Erythroblast (primary cell): ENCODE results near the gene NIP7.
A peak's percentile ranks its signal among the peaks of the same experiment; 100 is the strongest.
"Not testable (repeated sequence)": the region's sequence is repeated elsewhere in the genome, so short reads cannot be mapped to it uniquely, and the experiment has no call there.

ENCODE experiments used
- DNase-seq, 2 experiments: peaks; one replicate each; lab custom pipeline; 2025; lab: John Stamatoyannopoulos, UW
- GATA1 ChIP-seq: IDR thresholded peaks from 2 replicates; pipeline ENCODE4 v1.6.1; 2011; ENCODE audit warnings: low read depth, mild to moderate bottlenecking, control low read depth, low read length, moderate library complexity
- POLR2A ChIP-seq: IDR thresholded peaks from 2 replicates; pipeline ENCODE4 v1.6.1; 2011; ENCODE audit warnings: mild to moderate bottlenecking, low read length

The NIP7 gene

DNA sequence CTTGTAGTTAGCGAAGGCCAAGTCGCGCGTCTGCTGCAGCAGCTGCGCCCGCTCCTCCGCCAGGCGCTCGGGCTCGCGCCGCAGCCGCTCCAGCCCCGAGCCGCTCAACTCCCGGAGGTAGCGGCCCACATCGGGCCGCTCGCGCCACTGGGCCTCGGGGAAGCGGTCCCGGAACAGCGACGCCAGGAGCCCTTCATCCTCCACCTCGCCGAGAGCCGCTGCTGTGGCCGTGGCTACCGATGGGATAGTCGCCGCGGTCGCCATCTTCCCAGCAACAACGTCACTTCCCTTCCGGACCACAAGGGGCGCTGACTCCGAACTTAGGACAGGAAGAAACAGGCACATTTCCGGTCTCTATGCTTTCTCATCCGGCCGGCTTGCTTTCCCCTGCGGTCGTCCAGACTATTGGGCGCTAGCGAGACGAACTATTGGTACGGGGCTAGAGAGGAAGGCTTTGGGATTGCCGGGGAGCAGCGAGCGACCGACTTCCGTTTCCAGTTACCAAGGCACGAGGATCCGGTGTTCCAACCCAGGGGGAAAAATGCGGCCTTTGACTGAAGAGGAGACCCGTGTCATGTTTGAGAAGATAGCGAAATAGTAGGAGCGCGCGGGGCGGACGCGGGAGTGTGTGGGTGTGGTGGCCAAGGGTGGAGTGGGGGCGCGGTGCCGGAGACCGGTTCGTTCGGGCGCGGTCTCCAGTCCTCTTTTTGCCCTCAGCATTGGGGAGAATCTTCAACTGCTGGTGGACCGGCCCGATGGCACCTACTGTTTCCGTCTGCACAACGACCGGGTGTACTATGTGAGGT is at the start of gene NIP7, which contains the start of gene COG8:
NIP7 (plus strand) TSS at position 484 of the 806 bp plus-strand sequence; CDS start at position 542, 58 bp downstream.
COG8 (minus strand) TSS at position 276 of the 806 bp plus-strand sequence; CDS start at position 264, 12 bp downstream.
- TF ChIP-seq POLR2A, result peak; percentile 95
- no peak for TF ChIP-seq GATA1
- DNase-seq, result peak; percentile 97 to 98

DNA sequence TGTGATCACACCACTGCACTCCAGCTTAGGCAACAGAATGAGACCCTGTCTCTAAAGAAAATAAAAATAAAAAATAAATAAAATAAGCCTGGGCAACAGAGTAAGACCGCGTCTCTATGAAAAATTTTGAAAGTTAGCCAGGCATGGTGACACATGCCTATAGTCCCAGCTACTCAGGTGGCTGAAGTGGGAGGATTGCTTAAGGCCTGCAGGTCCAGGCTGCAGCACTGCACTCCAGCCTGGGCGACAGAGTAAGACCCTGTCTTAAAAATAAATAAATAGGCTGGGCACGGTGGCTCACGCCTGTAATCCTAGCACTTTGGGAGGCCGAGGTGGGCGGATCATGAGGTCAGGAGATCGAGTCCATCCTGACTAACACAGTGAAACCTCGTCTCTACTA is 47.9 kb upstream of the NIP7 start:
- DNase-seq, result not testable (repeated sequence)

DNA sequence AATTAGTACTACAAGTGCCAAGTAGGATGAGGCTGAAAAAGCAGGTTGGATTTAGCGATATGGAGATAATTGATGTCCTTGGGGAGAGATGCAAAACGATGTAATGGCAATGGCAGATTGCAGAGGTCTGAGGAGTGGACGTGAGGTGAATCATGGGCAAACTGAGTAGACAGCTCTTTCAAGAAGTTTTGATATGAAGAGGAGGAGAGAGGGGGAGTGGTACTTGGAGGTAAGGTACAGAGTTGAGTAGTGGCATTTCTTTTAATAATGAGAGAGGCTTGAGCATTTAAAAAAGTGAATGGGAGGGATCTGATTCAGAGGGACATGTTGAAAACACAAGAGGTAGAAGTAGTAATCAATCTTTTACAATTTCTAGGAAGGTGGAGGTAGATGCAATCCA is 46.2 kb upstream of the NIP7 start:
- no peak for DNase-seq
- no peak for TF ChIP-seq POLR2A
- no peak for TF ChIP-seq GATA1

DNA sequence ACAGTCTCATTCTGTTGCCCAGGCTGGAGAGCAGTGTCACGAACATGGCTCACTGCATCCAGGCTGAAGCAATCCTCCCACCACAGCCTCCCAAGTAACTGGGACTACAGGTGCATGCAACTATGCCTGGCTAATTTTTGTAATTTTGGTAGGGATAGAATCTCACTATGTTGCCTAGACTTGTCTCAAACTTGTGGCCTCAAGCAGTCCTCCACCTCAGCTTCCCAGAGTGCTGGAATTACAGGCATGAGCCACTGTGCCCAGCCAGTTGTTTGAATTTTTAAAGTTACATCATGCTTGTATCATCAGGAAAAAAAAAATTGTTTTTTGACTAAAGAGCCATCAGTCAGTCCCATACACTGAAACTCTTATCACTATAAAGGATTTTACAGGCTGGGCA is 45.5 kb upstream of the NIP7 start:
- DNase-seq, result no peak
- TF ChIP-seq GATA1 (no peak), POLR2A (no peak)

DNA sequence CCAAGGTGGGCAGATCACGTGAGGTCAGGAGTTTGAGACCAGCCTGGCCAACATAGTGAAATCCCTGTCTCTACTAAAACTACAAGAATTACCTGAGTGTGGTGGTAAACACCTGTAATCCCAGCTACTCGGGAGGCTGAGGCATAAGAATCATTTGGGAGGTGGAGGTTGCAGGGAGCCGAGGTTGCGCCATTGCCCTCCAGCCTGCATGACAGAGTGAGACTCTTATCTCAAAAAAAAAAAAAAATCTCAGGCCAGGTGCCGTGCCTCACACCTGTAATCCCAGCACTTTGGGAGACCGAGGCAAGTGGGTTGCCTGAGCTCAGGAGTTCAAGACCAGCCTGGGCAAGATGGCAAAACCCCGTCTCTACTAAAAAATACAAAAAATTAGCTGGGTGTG is 42.8 kb upstream of the NIP7 start:
- not testable (repeated sequence) for DNase-seq

DNA sequence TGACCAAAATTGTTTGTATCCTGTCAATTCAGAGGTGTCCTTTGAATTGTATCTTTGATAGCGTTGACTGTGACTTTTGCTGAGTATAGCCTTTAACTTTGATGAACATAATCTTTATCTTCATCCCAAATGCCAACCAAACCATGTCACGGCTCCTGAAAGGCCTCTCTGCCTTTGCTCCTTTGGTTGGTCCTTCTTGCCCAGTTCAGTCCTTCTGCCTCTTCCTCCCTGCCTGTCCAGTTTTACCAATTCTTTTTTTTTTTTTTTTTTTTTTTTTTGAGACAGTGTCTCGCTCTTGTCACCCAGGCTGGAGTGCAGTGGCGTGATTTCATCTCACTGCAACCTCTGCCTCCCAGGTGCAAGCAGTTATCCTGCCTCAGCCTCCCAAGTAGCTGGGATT is 41.3 kb upstream of the NIP7 start:
- TF ChIP-seq POLR2A, result no peak
- TF ChIP-seq GATA1, result no peak
- DNase-seq, result no peak

DNA sequence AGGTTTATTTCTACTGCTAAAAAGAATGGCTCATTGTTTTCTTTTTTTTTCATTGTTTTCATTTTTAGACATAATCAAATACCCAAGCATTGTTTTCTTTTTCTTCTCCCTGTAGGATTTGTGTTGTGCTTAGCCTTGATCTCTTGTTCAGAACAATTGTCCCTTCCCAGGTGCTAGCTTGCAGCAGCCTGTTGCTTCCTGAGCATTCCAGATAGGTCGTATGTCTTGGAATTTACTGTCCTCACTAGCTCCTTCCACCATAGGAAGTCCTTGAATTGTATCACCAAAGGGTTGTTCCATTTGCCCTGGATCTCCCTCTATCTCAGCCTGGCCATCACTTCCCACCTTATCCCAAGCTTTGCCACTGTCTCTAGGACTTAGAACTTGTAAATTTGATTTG is 38.4 kb upstream of the NIP7 start:
- DNase-seq, result no peak
- TF ChIP-seq GATA1 (no peak), POLR2A (no peak)

DNA sequence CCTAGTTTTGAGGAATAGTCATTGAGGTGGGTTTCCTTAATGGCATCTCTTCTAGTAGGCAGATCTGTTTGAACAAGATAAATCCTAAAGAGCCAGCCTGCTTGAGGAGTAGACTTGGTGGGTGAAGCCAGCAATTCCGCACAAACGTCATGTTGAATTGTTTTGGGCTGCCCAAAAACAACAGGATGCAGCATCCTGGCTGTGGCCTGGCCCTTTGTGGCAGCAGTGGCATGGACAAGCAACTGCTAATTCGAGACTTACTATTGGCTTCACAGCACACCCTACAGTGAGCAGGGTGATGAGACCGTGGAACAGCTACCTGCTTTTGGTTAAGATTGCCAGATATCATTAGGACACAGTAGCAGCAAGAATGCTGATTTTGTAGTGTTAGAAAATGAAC is 37.7 kb upstream of the NIP7 start:
- TF ChIP-seq POLR2A (no peak), GATA1 (no peak)
- DNase-seq, result no peak

DNA sequence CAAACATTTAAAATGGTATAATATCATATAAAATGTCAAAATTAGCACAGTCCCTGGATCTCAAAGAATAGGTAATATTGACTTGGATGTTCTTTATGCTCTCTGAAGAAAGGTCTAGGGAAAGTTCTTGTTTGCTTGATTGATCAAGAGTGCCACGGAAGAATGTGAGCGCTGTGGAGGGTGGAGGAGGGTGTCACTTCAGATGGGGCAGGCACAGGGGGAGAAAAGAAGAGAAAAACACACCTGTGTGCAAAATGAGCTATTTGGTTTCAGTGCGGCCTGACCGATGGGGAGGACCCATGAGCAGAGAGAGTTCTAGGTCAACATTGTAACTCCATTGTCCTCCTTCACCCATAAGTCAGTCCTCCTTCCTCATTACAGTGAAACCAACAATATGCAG is 37.3 kb upstream of the NIP7 start:
- no peak for DNase-seq
- no peak for TF ChIP-seq GATA1
- TF ChIP-seq POLR2A, result no peak

DNA sequence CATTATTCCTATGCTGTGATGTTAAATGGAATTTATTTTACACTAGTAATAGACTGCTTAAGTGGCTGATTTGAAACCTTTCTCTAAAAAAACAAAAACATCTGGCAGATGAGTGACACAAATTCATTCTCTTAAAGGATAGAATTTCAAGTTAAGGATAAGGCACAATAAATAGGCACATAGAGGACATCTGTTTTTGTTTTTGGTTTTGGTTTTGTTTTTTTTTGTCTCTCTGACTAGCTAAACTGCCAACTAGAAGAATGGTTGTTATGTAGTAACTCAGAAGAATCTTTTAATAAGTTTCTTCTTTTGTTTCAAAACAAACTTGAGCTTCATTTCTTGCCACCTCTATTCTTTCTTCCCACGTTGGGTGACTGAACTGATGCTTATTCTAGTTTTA is 33.5 kb upstream of the NIP7 start:
- no peak for TF ChIP-seq GATA1
- TF ChIP-seq POLR2A, result no peak
- DNase-seq, result no peak

DNA sequence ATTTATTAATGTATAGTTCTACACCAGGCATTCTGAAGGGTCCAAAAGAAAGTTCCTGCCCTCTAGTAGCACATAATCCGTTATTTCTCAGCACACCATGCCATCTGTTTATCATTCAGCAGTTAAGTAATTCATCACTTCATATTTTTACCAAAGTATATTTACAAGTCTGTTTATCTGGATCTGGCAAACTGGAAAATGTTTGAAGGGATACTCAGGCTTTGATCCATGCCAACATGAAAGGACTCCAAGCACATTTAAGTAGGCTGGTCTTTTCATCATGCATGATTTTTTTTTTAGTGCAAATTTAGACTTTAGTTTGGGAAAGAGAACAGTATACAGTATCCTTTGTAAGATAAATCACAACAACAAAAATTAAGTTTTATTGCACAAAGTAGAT is 32.5 kb upstream of the NIP7 start:
- TF ChIP-seq GATA1 (no peak), POLR2A (no peak)
- DNase-seq, result no peak

DNA sequence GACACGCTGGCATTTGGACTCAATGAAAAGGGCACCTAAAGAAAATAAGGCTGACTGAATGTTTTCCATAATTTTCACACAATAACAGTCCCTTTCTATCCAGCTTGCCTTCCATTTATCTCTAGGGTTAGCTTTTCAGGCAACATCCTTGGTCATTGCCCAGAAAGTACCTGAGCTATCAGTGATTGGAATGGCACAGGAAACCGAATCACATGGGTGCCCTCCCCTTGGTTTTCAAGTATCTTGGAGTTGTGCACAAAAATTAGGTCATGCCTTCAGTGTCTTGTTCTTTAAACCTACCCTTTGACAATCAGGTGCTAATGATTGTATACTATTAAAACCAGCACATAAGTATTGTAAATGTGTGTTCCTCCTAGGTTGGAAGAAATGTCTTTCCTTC is 31.7 kb upstream of the NIP7 start:
- no peak for DNase-seq
- TF ChIP-seq GATA1 (no peak), POLR2A (no peak)

DNA sequence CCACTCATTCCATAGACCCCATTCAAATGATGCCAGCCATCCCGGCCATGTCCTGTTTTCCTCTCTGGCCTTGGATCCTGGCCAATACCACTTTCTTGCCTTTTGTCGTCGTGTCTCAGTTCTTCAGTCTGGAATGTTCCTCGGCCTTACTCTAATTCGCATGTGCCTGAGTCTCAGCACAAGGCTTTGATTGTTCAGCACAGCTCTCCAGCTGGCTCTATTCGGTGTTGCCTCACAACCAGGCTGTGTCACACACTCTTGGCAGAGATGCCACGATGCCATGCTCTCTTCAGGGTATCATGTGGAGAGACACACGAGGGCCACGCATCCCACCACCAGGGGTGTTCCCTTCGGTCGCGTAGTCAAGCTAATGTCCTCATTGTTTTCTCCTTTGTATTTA is 30.3 kb upstream of the NIP7 start:
- TF ChIP-seq GATA1, result no peak
- DNase-seq, result no peak

DNA sequence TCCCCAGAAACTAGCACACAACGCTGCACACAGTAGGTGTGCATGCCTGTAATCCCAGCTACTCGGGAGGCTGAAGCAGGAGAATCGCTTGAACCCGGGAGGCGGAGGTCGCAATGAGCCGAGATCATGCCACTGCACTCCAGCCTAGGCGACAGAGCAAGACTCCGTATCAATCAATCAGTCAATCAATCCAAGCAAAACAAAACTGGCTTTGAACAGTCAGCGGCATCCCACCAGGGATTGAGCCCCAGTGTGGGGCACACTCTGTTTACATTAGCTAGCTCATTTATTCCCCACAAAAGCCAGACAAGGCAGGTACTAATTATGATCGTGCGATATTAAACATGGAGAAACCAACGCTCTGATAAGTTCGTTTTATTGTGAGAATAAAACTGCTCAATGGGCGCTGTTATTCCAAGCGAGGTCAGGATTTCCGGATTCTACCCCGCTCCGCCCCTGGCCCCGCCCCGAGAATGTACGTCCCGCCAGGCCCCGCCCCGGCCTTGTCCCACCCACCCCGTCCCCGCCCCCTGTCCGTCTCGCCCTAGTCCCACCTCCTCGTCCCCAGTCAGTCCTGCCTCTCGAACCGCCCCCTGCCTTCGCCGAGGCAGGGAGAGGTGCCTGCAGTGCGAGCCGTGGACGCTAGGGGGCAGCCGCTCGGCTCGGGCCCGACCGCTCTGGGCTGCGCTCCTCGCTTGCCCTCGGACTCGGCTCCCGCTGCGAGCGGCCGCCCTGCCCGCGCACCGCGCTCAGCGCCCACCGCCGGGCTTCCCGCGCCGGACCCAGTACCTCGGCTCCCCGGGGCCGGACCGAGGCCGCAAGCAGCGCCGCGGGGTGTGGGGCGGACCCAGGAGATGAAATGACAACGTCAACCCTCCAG is 28.7 kb upstream of the NIP7 start, which contains the start of gene VPS4A:
VPS4A (plus strand) TSS at position 698 of the 880 bp plus-strand sequence; CDS start at position 860, 162 bp downstream.
- TF ChIP-seq GATA1, result no peak
- peak; percentile 77 for TF ChIP-seq POLR2A
- peak; percentile 97 to 99 for DNase-seq
